ENCODE results near the gene CLIC2. TPM values are rescaled to one million over a fixed set of nuclear protein-coding genes. Genes with fewer than 3 reads are reported as not detected.
"Not testable (repeated sequence)": the region's sequence is repeated elsewhere in the genome, so short reads cannot be mapped to it uniquely, and the experiment has no call there.

The CLIC2 gene
- total RNA-seq, 2 experiments from 2014 or later, result 0.27 to 0.74 TPM

GRCh38 chrX:155326610-155327009, 7.8 kb downstream of the CLIC2 start:
- DNase-seq, result no peak
- H3K4me1 Mint-ChIP-seq (ENCODE audit: low read depth), result no peaks in the 10 kb centered on the region
- no peak overlapping the region for H3K4me3 Mint-ChIP-seq
- CTCF ChIA-PET, result no interaction called here
- H3K27me3 Mint-ChIP-seq (ENCODE audit: low read depth), result no peaks in the 10 kb centered on the region
- intact Hi-C loops (cut with micrococcal nuclease), result no loop called here
- no peak overlapping the region for H3K27ac Mint-ChIP-seq
- H3K36me3 Mint-ChIP-seq (ENCODE audit: low read depth), result no peaks in the 10 kb centered on the region
- no peaks in the 10 kb centered on the region for H3K9me3 Mint-ChIP-seq

GRCh38 chrX:155314260-155314659, 20.2 kb downstream of the CLIC2 start:
- intact Hi-C loops (cut with micrococcal nuclease), result no loop called here
- Mint-ChIP-seq H3K9me3 (no peaks in the 10 kb centered on the region), H3K27me3 (ENCODE audit: low read depth) (no peaks in the 10 kb centered on the region), H3K27ac (no peak overlapping the region), H3K4me1 (ENCODE audit: low read depth) (no peaks in the 10 kb centered on the region), H3K36me3 (ENCODE audit: low read depth) (no peaks in the 10 kb centered on the region), H3K4me3 (no peak overlapping the region)
- no peak for DNase-seq
- CTCF ChIA-PET, result no interaction called here

- no peak for DNase-seq
- Mint-ChIP-seq H3K4me1 (ENCODE audit: low read depth) (no peaks in the 10 kb centered on the region), H3K4me3 (no peak overlapping the region), H3K27me3 (ENCODE audit: low read depth) (no peaks in the 10 kb centered on the region), H3K27ac (no peak overlapping the region), H3K36me3 (ENCODE audit: low read depth) (no peaks in the 10 kb centered on the region), H3K9me3 (no peaks in the 10 kb centered on the region)
- intact Hi-C loops (cut with micrococcal nuclease), result no loop called here
- CTCF ChIA-PET, result no interaction called here
These were observed 20.6 kb downstream of the CLIC2 start for GRCh38 chrX:155313766-155314165.

- Mint-ChIP-seq H3K27ac (no peak overlapping the region), H3K4me1 (ENCODE audit: low read depth) (no peaks in the 10 kb centered on the region), H3K36me3 (ENCODE audit: low read depth) (no peaks in the 10 kb centered on the region), H3K27me3 (ENCODE audit: low read depth) (no peaks in the 10 kb centered on the region), H3K4me3 (no peak overlapping the region), H3K9me3 (no peaks in the 10 kb centered on the region)
- DNase-seq, result no peak
- intact Hi-C loops (cut with micrococcal nuclease), result no loop called here
- CTCF ChIA-PET, result no interaction called here
These were observed 40.6 kb downstream of the CLIC2 start for GRCh38 chrX:155293771-155294170.

GRCh38 chrX:155279873-155280272, 54.5 kb downstream of the CLIC2 start:
- no peak for DNase-seq
- intact Hi-C loops (cut with micrococcal nuclease), result loop anchor here (1.0 kb wide), 1 partner anchor 16 kb away; the partner anchor contains the start of gene RAB39B
- CTCF ChIA-PET, result no interaction called here
- no peaks in the 10 kb centered on the region for H3K27me3 Mint-ChIP-seq (ENCODE audit: low read depth)
- H3K4me3 Mint-ChIP-seq, result no peak overlapping the region
- no peaks in the 10 kb centered on the region for H3K9me3 Mint-ChIP-seq
- peak overlapping the region; percentile 63 for H3K27ac Mint-ChIP-seq
- H3K36me3 Mint-ChIP-seq (ENCODE audit: low read depth), result no peaks in the 10 kb centered on the region
- H3K4me1 Mint-ChIP-seq (ENCODE audit: low read depth), result peaks cover 8% of the 10 kb centered on the region

GRCh38 chrX:155270969-155271368, 63.4 kb downstream of the CLIC2 start:
- no peak for DNase-seq
- peaks cover 2% of the 10 kb centered on the region for H3K36me3 Mint-ChIP-seq (ENCODE audit: low read depth)
- CTCF ChIA-PET, result no interaction called here

GRCh38 chrX:155267995-155268394, 66.4 kb downstream of the CLIC2 start:
- H3K27ac Mint-ChIP-seq; H3K4me3 Mint-ChIP-seq; CTCF ChIA-PET; H3K27me3 Mint-ChIP-seq (ENCODE audit: low read depth); H3K9me3 Mint-ChIP-seq; DNase-seq; H3K4me1 Mint-ChIP-seq (ENCODE audit: low read depth); H3K36me3 Mint-ChIP-seq (ENCODE audit: low read depth): not testable (repeated sequence)
- intact Hi-C loops (cut with micrococcal nuclease), result loop anchor here (10.0 kb wide), 3 partner anchors 347 to 497 kb away; partner anchors contain the start of genes MPP1, SPRY3 and TMLHE

More at GRCh38 chrX:155270969-155271368, 63.4 kb downstream of the CLIC2 start:
- H3K27ac Mint-ChIP-seq, result no peak overlapping the region
- H3K4me3 Mint-ChIP-seq, result no peak overlapping the region
- H3K4me1 Mint-ChIP-seq (ENCODE audit: low read depth), result peaks cover 4% of the 10 kb centered on the region
- no peaks in the 10 kb centered on the region for H3K27me3 Mint-ChIP-seq (ENCODE audit: low read depth)
- intact Hi-C loops (cut with micrococcal nuclease), result no loop called here
- H3K9me3 Mint-ChIP-seq, result peaks cover 6% of the 10 kb centered on the region

- CTCF ChIA-PET, result no interaction called here
- no peak overlapping the region for H3K27ac Mint-ChIP-seq
- DNase-seq, result no peak
- H3K27me3 Mint-ChIP-seq (ENCODE audit: low read depth), result no peaks in the 10 kb centered on the region
- peaks cover 11% of the 10 kb centered on the region for H3K4me1 Mint-ChIP-seq (ENCODE audit: low read depth)
- intact Hi-C loops (cut with micrococcal nuclease), result loop anchor here (10.0 kb wide), 3 partner anchors 348 to 498 kb away; partner anchors contain the start of genes MPP1, SPRY3 and TMLHE
- peaks cover 5% of the 10 kb centered on the region for H3K9me3 Mint-ChIP-seq
- peaks cover 1% of the 10 kb centered on the region for H3K36me3 Mint-ChIP-seq (ENCODE audit: low read depth)
- H3K4me3 Mint-ChIP-seq, result no peak overlapping the region
These were observed 68.0 kb downstream of the CLIC2 start for GRCh38 chrX:155266439-155266838.

- CTCF ChIA-PET, result no interaction called here
- intact Hi-C loops (cut with micrococcal nuclease), result loop anchor here (1.0 to 10.0 kb wide), 6 partner anchors 15 to 618 kb away; partner anchors contain the start of genes MPP1, SPRY3, TMLHE and VAMP7
- peaks cover 4% of the 10 kb centered on the region for H3K36me3 Mint-ChIP-seq (ENCODE audit: low read depth)
- peaks cover 19% of the 10 kb centered on the region for H3K4me1 Mint-ChIP-seq (ENCODE audit: low read depth)
- peak within 1 kb of the TSS; percentile 93 for H3K27ac Mint-ChIP-seq
- peak within 1 kb of the TSS; percentile 86 for H3K4me3 Mint-ChIP-seq
- H3K9me3 Mint-ChIP-seq, result no peaks in the 10 kb centered on the region
- peak; percentile 86 for DNase-seq
- no peaks in the 10 kb centered on the region for H3K27me3 Mint-ChIP-seq (ENCODE audit: low read depth)
These were observed 70.4 kb downstream of the CLIC2 start, which contains the start of gene RAB39B for GRCh38 chrX:155263854-155264628. TSS of gene RAB39B (minus strand) at chrX:155264491. CDS start at chrX:155264288, 203 bp downstream.

GRCh38 chrX:155262970-155263754, 71.3 kb downstream of the CLIC2 start:
- CTCF ChIA-PET, result no interaction called here
- Mint-ChIP-seq H3K4me1 (ENCODE audit: low read depth) (peaks cover 17% of the 10 kb centered on the region), H3K9me3 (no peaks in the 10 kb centered on the region), H3K36me3 (ENCODE audit: low read depth) (peaks cover 4% of the 10 kb centered on the region), H3K27me3 (ENCODE audit: low read depth) (no peaks in the 10 kb centered on the region), H3K27ac (peak overlapping the region; percentile 93), H3K4me3 (peak overlapping the region; percentile 86)
- intact Hi-C loops (cut with micrococcal nuclease), result loop anchor here (5.0 to 10.0 kb wide), 4 partner anchors 352 to 619 kb away; partner anchors contain the start of genes MPP1, SPRY3, TMLHE and VAMP7
- peak; percentile 22 for DNase-seq

- Mint-ChIP-seq H3K36me3 (ENCODE audit: low read depth) (peaks cover 4% of the 10 kb centered on the region), H3K4me1 (ENCODE audit: low read depth) (peaks cover 16% of the 10 kb centered on the region), H3K9me3 (no peaks in the 10 kb centered on the region), H3K27me3 (ENCODE audit: low read depth) (no peaks in the 10 kb centered on the region), H3K27ac (no peak overlapping the region), H3K4me3 (no peak overlapping the region)
- intact Hi-C loops (cut with micrococcal nuclease), result loop anchor here (5.0 to 10.0 kb wide), 4 partner anchors 355 to 623 kb away; partner anchors contain the start of genes MPP1, SPRY3, TMLHE and VAMP7
- DNase-seq, result no peak
- CTCF ChIA-PET, result interaction anchor here (1.1 kb wide), 1 partner anchor 341 kb away, joined by 3 read pairs; no protein-coding TSS in a partner anchor
These were observed 74.7 kb downstream of the CLIC2 start for GRCh38 chrX:155259752-155260151.

GRCh38 chrX:155251391-155251790, 83.0 kb downstream of the CLIC2 start:
- Mint-ChIP-seq H3K4me1 (ENCODE audit: low read depth) (no peaks in the 10 kb centered on the region), H3K9me3 (no peaks in the 10 kb centered on the region), H3K36me3 (ENCODE audit: low read depth) (no peaks in the 10 kb centered on the region), H3K27ac (no peak overlapping the region), H3K4me3 (no peak overlapping the region), H3K27me3 (ENCODE audit: low read depth) (no peaks in the 10 kb centered on the region)
- CTCF ChIA-PET, result no interaction called here
- intact Hi-C loops (cut with micrococcal nuclease), result no loop called here
- no peak for DNase-seq

All from activated naive CD4-positive, alpha-beta T cell treated with anti-CD3 and anti-CD28 coated beads for 36 hours (primary cell).